Endothelial cell of umbilical vein (primary cell): ENCODE measurements around the gene EEF1AKMT2. TPM values are rescaled to one million over a fixed set of nuclear protein-coding genes. Genes with fewer than 3 reads are reported as not detected.

Experiments
- BruUV-seq: library from RNA; stranded (reverse); fragments of 400-500 nt; replicated peaks from 2 replicates; lab custom pipeline; 2021; lab: Mats Ljungman, UMichigan
- CTCF ChIA-PET: fragments of 300-600, 350-600 bp; sonication (Branson Sonifier 250); formaldehyde crosslinking; loops from one replicate; lab custom pipeline; 2021; ENCODE audit warnings: antibody characterized with exemption, inconsistent platforms; lab: Charles Lee
- POLR2A ChIA-PET: fragments of 300-600, 350-600 bp; sonication (Branson Sonifier 250); formaldehyde crosslinking; loops from one replicate; lab custom pipeline; 2021; ENCODE audit warnings: antibody characterized with exemption, inconsistent platforms; lab: Charles Lee
- DNase-seq: peaks from one replicate; pipeline ENCODE4 v3.0.0-alpha.2; 2011; ENCODE audit warnings: low read depth, low spot score
- FAIRE-seq: peaks from 2 replicates; lab custom pipeline; 2011; peaks lifted over from hg19 to GRCh38; lab: Jason Lieb, UNC
- H2AFZ ChIP-seq: 2 replicates; pipeline ENCODE4 v1.6.0; 2012; ENCODE audit warnings: low read depth, low read length, control low read depth, inconsistent platforms
- H3K27ac ChIP-seq: 2 replicates; pipeline ENCODE4 v1.5.1; 2011; ENCODE audit warnings: low read depth, mild to moderate bottlenecking, control low read depth, low read length, moderate library complexity; ENCODE audit not compliant: insufficient read depth
- H3K27me3 ChIP-seq, 2 experiments: 2 replicates each; pipeline versions ENCODE4 v1.6.0 to v1.6.1; 2011; ENCODE audit warnings: low read length in 2 of 2, mixed read lengths in 1 of 2; ENCODE audit not compliant: control insufficient read depth in 2 of 2, insufficient read depth in 2 of 2
- H3K36me3 ChIP-seq, 2 experiments: 2 replicates in 1 of 2; 3 replicates in 1 of 2; pipeline ENCODE4 v1.5.1; 2011; ENCODE audit warnings: low read length in 2 of 2, mild to moderate bottlenecking in 1 of 2, moderate library complexity in 1 of 2; ENCODE audit not compliant: control insufficient read depth in 2 of 2, insufficient read depth in 2 of 2; ENCODE audit errors: extremely low read depth in 1 of 2
- H3K4me1 ChIP-seq: 3 replicates; pipeline ENCODE4 v1.5.1; 2011; ENCODE audit warnings: mild to moderate bottlenecking, low read length; ENCODE audit not compliant: control insufficient read depth, insufficient read depth; ENCODE audit errors: extremely low read depth
- H3K4me2 ChIP-seq: 2 replicates; pipeline ENCODE4 v1.6.1; 2011; ENCODE audit warnings: low read length, control low read depth, mixed read lengths; ENCODE audit not compliant: insufficient read depth
- H3K4me3 ChIP-seq, 3 experiments: fragments of 200-600 bp in 1 of 3; sonication (generic), shearing (Covaris generic) in 1 of 3; replicated peaks in 1 of 3; 2 replicates each; pipeline ENCODE4 v1.5.1; 2011 to 2016; ENCODE audit warnings: control low read depth in 3 of 3, low read length in 3 of 3, mild to moderate bottlenecking in 2 of 3, inconsistent platforms in 1 of 3, low read depth in 1 of 3, moderate library complexity in 1 of 3; ENCODE audit not compliant: insufficient read depth in 1 of 3
- H3K79me2 ChIP-seq: 2 replicates; pipeline ENCODE4 v1.6.0; 2012; ENCODE audit warnings: low read length, inconsistent platforms; ENCODE audit not compliant: control insufficient read depth, insufficient read depth
- H3K9ac ChIP-seq: replicated peaks from 2 replicates; pipeline ENCODE3; 2011; ENCODE audit warnings: low read length, control low read depth; ENCODE audit not compliant: insufficient read depth; ENCODE audit errors: extremely low read depth
- H3K9me1 ChIP-seq: replicated peaks from 3 replicates; pipeline ENCODE4 v1.6.0; 2011; ENCODE audit warnings: mild to moderate bottlenecking, low read length; ENCODE audit not compliant: control insufficient read depth, insufficient read depth; ENCODE audit errors: extremely low read depth
- H3K9me3 ChIP-seq: replicated peaks from 2 replicates; pipeline ENCODE4 v1.5.1; 2012; ENCODE audit warnings: low read length, inconsistent platforms; ENCODE audit not compliant: control insufficient read depth, insufficient read depth
- H4K20me1 ChIP-seq: replicated peaks from 2 replicates; pipeline ENCODE3; 2011; ENCODE audit warnings: mild to moderate bottlenecking, low read length; ENCODE audit not compliant: control insufficient read depth, insufficient read depth; ENCODE audit errors: extremely low read depth
- FOS ChIP-seq: IDR thresholded peaks from 2 replicates; pipeline ENCODE4 v1.6.1; 2011; ENCODE audit warnings: mild to moderate bottlenecking, low read length, moderate library complexity, borderline replicate concordance; ENCODE audit not compliant: insufficient read depth
- JUN ChIP-seq: IDR thresholded peaks from 2 replicates; pipeline ENCODE4 v1.6.1; 2011; ENCODE audit warnings: borderline replicate concordance, low read depth; ENCODE audit not compliant: insufficient read length, insufficient read depth
- MAX ChIP-seq: IDR thresholded peaks from 2 replicates; pipeline ENCODE4 v1.6.1; 2011; ENCODE audit not compliant: insufficient read depth, insufficient read length
- MYC ChIP-seq: IDR thresholded peaks from one replicate; pipeline ENCODE4 v1.6.1; 2011; ENCODE audit warnings: mild to moderate bottlenecking, low read depth, low read length
- POLR2AphosphoS5 ChIP-seq: IDR thresholded peaks from 2 replicates; pipeline ENCODE4 v1.6.1; 2012; ENCODE audit warnings: low read depth, mild to moderate bottlenecking, control low read depth, low read length, moderate library complexity; ENCODE audit not compliant: insufficient read depth
- dilution Hi-C: fragments of 300-500 bp; cut with MboI; formaldehyde crosslinking; loops from one replicate; pipeline ENCODE4 v1.15.0; 2019; ENCODE audit warnings: low sequenced_read_pairs; ENCODE audit not compliant: extremely low pct_ligation_motif_present
- intact Hi-C: fragments of 100-400 bp; cut with micrococcal nuclease; formaldehyde crosslinking; loops from one replicate; pipeline ENCODE4 v1.10.0; 2022
- polyA plus RNA-seq, 4 experiments: library from polyadenylated mRNA; depleted of rRNA in 3 of 4; stranded (reverse) in 3 of 4; unstranded in 1 of 4; fragments of >200 nt; gene quantifications; 2 replicates each; pipeline versions ENCODE4 v1.2.1 to v1.2.3, GENCODE V29; 2011 to 2012; ENCODE audit warnings: missing spikeins in 1 of 4
- total RNA-seq: library from RNA; stranded (reverse); gene quantifications from 2 replicates; pipeline ENCODE4 v1.2.3, GENCODE V29; 2021

The EEF1AKMT2 gene
- total and polyA plus RNA-seq, 2 donors (not counting 3 experiments of a cell fraction or from before 2014, with no cell fraction given) = 8.5 to 21.3 TPM

- H3K9ac ChIP-seq = no peak overlapping the region
- no peaks in the 10 kb centered on the region for H3K27me3 ChIP-seq
- no peak overlapping the region for H2AFZ ChIP-seq
- POLR2A ChIA-PET = no interaction called here
- dilution Hi-C loops = no loop called here
- TF ChIP-seq JUN (no peak), FOS (no peak), POLR2AphosphoS5 (no peak), MYC (no peak), MAX (no peak)
- no peak for DNase-seq
- no peaks in the 10 kb centered on the region for H3K9me1 ChIP-seq
- no peaks in the 10 kb centered on the region for H4K20me1 ChIP-seq
- FAIRE-seq = no peak
- CTCF ChIA-PET = interaction anchor here (0.9 to 3.0 kb wide), 6 partner anchors 7 to 226 kb away, joined by 3 to 18 read pairs (median 4); no protein-coding TSS in a partner anchor
- no peak overlapping the region for H3K27ac ChIP-seq
- H3K9me3 ChIP-seq = no peaks in the 10 kb centered on the region
- H3K4me1 ChIP-seq = peaks cover 4% of the 10 kb centered on the region
- no peak overlapping the region for H3K4me3 ChIP-seq
- no TSS peak for BruUV-seq
- H3K36me3 ChIP-seq = peaks cover 0 to 7% of the 10 kb centered on the region in 2 experiments
- H3K4me2 ChIP-seq = no peak overlapping the region
- H3K79me2 ChIP-seq = no peaks in the 10 kb centered on the region
- intact Hi-C loops = no loop called here
Observed at GRCh38 chr10:124756156-124756903, 35.4 kb downstream of the EEF1AKMT2 start.

- CTCF ChIA-PET = interaction anchor here (1.5 to 3.0 kb wide), 3 partner anchors 10 to 225 kb away, joined by 3 to 18 read pairs (median 12); no protein-coding TSS in a partner anchor
Observed at GRCh38 chr10:124755581-124755980, 36.1 kb downstream of the EEF1AKMT2 start.

More at GRCh38 chr10:124755581-124755980, 36.1 kb downstream of the EEF1AKMT2 start:
- FAIRE-seq (no peak), DNase-seq (no peak)
- Histone ChIP-seq H3K4me1 (peaks cover under 1% of the 10 kb centered on the region), H3K4me3 (no peak overlapping the region), H3K9me3 (no peaks in the 10 kb centered on the region), H2AFZ (no peak overlapping the region), H3K36me3 (peaks cover 0 to 7% of the 10 kb centered on the region in 2 experiments), H3K4me2 (no peak overlapping the region), H3K79me2 (no peaks in the 10 kb centered on the region), H3K27me3 (no peaks in the 10 kb centered on the region), H3K9me1 (no peaks in the 10 kb centered on the region), H4K20me1 (no peaks in the 10 kb centered on the region), H3K27ac (no peak overlapping the region), H3K9ac (no peak overlapping the region)
- BruUV-seq = no TSS peak
- intact Hi-C loops (no loop called here), dilution Hi-C loops (no loop called here)
- no peak for TF ChIP-seq MAX
- POLR2A ChIA-PET = no interaction called here
